Islet precursor cell (in vitro differentiated cells): ENCODE data around the gene SMPD1.
"Not testable (repeated sequence)": the region's sequence is repeated elsewhere in the genome, so short reads cannot be mapped to it uniquely, and the experiment has no call there.

Experiments
- DNase-seq: peaks from one replicate; pipeline ENCODE4 v3.0.0-alpha.2; 2018

SMPD1 gene

DNA sequence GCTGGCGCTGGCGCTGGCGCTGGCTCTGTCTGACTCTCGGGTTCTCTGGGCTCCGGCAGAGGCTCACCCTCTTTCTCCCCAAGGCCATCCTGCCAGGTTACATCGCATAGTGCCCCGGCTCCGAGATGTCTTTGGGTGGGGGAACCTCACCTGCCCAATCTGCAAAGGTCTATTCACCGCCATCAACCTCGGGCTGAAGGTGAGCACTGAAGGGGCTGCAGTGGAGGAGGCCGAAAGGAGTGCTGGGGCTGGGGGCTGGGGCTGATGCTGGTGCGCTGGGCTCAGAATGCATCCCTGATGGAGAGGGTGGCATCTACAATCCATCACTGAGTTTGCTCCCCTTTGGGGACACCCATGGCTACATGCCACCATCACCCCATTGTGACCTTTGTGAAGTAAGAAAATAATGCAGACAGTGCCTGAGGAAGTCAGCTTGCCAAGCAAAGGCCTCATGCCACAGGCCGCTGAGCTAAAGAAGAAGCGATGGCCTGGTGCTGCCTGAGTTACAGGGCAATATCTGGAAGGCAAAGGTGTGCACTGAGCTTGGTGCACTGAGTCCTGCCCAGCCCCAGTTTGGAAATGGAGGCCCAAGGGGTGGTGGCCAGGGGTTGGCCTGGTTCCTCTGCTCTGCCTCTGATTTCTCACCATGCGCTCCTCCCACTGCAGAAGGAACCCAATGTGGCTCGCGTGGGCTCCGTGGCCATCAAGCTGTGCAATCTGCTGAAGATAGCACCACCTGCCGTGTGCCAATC is 620 bp downstream of the SMPD1 start:
- DNase-seq = no peak

DNA sequence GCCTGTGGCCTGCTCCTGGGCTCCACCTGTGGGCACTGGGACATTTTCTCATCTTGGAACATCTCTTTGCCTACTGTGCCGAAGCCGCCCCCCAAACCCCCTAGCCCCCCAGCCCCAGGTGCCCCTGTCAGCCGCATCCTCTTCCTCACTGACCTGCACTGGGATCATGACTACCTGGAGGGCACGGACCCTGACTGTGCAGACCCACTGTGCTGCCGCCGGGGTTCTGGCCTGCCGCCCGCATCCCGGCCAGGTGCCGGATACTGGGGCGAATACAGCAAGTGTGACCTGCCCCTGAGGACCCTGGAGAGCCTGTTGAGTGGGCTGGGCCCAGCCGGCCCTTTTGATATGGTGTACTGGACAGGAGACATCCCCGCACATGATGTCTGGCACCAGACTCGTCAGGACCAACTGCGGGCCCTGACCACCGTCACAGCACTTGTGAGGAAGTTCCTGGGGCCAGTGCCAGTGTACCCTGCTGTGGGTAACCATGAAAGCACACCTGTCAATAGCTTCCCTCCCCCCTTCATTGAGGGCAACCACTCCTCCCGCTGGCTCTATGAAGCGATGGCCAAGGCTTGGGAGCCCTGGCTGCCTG is 1.4 kb downstream of the SMPD1 start:
- no peak for DNase-seq

DNA sequence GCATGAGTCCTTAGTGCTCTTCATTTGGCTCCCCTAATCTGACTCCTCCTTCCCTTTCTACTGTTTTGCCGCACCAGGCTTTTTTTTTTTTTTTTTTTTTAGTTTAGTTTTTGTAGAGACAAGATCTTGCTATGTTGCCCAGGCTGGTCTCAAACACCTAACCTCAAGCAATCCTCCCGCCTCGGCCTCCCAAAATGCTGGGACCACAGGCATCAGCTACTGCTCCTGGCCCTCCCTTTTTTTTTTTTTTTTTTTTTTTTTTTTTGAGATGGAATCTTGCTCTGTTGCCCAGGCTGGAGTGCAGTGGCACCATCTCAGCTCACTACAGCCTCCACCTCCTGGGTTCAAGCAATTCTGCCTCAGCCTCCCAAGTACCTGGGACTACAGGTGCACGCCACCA is 2.0 kb downstream of the SMPD1 start:
- DNase-seq = not testable (repeated sequence)

DNA sequence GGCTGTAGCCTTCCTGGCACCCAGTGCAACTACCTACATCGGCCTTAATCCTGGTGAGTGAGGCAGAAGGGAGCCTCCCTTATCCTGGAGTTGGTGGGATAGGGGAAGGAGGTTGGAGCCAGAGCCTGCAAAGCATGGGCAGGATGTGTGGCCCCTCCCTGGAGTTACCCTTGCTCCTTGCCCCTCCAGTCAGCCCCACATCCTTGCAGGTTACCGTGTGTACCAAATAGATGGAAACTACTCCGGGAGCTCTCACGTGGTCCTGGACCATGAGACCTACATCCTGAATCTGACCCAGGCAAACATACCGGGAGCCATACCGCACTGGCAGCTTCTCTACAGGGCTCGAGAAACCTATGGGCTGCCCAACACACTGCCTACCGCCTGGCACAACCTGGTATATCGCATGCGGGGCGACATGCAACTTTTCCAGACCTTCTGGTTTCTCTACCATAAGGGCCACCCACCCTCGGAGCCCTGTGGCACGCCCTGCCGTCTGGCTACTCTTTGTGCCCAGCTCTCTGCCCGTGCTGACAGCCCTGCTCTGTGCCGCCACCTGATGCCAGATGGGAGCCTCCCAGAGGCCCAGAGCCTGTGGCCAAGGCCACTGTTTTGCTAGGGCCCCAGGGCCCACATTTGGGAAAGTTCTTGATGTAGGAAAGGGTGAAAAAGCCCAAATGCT is 3.9 kb downstream of the SMPD1 start:
- DNase-seq = no peak

DNA sequence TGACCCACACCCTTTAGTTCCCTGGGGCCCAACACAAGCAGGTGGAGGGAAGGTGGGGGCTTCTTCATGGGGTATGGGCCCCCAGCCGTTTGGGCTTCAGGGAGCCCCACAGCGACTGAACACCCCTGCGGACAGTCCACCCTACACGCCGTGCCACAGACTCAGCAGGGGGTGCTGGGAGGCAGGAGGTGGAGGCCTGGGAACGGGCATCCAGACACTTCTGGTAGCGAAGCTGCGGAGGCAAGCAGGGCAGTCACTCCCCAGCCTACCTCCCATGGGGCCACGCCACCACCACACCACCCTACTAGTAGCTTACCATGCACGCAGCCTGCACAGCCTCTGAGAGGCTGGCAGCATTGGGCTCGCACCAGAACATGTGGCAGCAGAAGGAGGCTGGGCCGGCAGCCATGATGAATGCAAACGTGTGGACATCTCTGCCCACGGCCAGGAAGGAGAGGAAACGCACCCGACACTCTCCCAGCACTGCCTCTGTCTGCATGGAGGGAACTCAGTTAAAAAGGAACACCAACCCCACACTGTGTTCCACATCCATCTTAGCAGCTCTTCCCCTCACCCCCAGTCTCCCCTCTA is 5.3 kb downstream of the SMPD1 start:
- no peak for DNase-seq

DNA sequence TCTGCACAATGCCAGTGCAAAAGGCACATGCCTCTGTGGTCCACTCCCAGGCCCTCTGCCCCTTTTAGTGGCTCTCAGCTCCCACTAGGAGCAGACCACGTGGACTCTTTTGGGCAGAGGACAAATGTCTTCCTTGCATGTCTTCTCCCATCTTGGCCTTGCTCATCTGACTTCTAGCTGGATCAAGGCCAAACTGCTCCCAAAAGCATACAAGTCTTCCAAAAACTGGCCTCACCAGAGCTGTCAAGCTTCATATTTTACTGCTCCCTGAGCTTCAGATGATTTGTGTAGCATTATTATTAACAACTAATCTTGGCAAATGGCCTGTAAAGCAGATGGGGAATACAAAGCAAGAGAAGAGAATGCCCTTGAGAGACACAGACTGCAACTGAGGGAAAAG is 6.9 kb downstream of the SMPD1 start:
- DNase-seq = no peak

DNA sequence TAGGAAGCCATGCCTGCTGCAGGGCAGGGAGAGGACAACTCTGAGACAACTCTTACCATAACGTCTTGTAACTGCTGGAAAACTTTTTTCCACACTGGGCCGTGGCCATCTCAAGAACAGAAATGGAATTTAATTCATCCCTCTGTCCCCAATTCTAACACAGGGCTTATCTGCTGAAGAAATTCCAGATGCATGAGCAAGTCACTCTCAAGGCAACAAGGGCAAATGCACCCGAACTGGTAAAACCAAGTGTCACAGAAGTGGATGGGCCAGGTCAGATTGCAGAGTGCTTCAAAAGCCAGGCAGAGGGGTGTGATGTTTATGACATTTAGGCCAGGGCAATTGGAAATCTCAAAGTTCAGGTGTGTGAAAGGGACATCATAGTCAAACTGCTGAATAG is 7.4 kb downstream of the SMPD1 start:
- DNase-seq = peak; percentile 77

DNA sequence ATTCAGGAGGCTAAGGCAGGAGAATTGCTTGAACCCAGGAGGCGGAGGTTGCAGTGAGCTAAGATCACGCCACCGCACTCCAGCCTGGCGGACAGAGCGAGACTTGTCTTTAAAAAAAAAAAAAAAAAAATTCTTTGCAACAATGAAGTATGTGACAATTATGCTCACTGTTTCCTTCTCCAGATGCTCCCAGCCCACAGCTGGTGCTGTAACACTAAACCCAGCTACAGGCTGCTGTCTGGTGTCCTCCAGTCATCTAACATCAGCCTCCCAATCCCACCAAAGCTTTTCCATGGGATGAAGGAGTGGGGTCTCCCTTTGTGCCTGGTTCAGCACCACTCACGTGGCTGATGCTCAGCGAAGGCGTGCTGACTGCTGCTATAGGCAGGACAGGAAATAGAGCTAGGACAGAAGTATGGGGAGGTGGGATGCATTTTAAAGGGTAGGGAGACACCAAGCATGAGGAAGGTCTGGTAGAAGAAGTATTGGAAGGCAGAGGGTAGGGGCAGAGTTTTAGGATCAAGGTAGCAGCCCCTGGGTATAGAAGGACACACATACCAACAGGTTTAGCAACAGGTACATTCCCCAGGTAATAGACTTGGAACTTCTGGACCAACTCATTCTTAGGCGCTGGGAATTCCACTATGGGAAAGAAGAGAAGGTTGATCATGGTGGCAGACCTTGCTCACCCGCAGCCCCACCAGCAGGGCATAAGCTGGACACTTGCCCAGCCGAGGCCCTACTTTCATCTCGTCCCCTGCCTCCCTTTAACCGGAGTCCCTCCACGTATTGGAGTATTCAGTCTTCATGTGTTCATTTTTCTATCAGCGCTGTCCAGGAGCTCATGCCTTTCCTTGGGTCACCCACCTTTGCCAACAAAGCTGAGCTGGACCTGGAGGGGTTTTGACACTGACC is 10.4 kb downstream of the SMPD1 start:
- no peak for DNase-seq

DNA sequence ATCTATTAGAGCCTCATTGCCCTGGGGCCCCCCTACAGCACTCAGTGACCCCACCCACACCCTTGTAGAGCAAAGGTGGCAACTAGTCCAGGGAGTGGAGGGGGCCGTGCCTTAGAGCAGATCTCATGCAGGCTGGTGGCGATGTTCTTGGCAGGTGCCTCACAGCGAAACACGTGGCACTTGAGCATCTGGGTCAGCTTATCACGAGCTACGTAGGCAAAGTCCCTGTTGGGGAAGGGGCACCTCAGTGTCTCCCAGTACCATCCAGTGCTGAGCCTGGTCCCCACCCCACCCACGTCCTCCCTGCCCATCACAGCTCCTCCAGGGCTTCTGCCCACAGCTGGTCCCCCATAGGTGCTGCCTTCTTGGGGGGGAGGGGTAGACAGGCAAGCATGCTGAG is 11.2 kb downstream of the SMPD1 start:
- DNase-seq = no peak

DNA sequence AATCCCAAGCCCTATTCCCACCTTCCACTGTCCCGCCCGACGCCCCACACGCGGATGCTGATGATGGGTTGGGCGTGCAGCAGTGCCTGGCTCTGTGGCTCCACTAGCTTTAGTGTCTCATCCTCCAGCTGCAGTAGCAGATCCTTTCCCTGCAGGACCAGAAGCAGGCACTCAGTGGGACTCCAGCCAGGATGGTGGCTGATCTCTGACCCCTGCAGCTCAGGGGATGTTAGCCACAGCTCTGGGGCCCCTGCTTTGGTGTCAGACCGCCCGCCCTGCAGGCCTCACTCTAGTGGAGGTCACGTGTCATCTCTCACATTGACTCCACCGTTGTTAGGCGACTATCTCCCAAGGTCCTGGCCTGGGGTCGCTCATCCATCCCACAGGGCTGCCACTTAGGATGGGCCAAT is 11.8 kb downstream of the SMPD1 start:
- no peak for DNase-seq

DNA sequence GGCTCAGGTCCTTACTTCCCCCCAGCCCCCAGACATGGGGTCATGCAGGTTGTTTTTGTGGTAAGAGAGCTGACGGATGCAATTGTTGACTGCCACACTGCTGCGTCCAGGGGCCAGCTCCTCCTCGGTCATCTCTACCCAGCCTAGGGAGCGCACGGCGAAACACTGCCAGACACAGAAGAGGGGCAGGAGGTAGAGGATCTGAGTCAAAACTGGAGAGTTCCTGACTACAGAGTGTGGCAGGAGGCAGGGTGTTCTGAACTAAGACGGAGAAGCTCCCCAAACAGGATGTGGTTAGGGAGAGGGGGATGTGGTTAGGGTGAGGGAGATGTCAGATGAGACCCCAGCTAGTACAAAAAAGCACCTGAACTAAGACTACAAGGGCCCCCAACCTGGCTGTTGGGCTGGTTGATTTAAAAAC is 12.3 kb downstream of the SMPD1 start:
- no peak for DNase-seq

DNA sequence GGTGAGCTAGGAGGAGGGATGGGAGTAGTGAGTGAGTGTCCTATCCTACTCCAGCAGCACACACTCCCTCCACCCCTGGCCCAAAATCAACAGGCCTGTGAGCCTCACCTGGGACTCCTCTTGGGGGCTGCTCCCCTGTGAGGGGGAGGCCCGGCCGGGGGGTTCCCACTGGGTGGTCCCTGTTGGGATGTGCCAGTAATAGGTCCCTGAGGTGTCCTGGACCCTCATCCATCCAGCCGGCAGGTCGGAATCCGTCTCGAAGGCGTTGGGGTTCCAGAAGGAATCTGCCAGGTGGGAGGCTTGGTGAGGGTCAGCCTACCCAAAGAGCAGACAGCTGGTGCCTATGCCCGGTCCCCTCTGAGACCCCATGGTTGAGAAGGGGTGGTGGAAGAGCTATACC is 13.3 kb downstream of the SMPD1 start:
- no peak for DNase-seq

DNA sequence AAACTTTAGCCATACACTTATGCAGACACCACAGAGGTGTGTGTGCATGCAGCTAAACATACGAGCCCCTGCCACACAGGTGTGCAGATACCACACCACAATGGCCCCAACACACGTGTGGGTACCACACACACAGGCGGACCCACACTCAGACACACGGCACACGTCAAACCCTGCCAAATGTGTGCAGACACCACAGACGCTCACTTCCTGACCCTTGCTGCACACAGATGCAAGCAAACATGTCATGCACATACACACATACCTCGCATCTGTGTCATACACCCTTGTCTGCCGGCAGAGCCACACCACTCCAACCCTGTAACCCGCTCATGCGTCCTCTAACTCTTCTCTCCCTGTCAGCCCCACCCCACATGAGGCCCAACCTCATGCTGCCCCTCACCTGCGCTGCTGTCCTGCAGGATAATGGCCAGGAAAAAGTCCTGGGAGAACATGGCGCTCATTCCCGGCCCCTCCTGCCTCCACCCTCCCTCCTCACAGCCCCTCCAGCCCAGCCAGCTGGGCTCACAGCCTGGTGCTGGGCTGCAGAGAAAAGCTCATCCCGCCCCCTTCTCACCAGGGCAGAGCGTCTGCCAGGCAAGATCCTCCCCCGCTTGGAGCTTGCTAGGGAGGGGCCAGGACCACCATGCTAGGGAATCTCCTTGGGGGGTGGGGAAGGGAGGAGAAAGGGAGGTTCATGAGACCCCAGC is 14.2 kb downstream of the SMPD1 start:
- no peak for DNase-seq

DNA sequence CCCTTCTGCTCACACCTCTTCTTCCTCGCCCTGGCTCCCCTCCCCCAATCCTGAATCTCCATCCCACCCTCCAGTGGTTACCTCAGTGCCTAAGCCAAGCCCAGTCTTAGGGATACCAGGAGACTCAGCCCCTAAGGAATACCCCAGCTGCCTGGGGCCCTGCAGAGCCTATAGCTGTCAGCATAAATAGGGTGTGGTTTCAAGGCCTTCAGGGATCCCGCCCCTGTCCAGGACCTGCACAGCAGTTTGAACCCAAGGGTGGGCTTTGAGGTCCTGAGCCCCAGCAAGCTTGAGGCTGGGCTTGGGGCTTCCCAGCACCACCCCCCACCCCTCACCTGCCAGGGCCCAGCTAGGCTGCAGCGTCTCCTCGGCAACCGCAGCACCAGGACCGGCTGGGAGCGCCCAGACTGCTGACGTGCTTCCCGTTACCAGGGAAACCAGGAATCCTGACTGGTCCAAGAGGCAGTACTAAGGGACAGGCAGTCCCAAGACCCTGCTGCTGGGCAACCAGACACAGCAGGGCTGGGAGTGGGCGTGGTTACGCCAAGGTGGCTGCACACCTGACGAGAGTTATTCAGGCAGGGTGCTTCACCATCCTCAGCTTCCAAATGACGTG is 14.9 kb downstream of the SMPD1 start:
- DNase-seq = peak; percentile 84

DNA sequence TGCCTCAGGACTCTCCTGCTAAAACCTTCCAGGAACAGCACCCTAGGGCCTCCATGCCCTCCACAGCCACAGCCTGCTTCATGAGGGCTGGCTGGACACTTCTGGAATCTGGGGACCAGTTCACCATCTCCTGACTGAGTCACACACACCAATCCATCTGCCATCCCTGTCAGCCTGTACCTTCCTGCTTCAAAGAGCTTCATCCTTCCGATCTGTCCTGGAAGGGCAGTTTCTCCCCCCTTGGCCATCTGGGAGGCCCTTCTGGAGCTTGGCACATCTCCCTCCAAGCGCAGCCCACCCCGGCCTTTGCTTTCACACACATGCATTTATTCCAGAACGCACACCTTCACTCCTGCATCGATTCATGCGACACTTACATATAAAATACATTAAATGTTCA is 15.6 kb downstream of the SMPD1 start:
- no peak for DNase-seq

DNA sequence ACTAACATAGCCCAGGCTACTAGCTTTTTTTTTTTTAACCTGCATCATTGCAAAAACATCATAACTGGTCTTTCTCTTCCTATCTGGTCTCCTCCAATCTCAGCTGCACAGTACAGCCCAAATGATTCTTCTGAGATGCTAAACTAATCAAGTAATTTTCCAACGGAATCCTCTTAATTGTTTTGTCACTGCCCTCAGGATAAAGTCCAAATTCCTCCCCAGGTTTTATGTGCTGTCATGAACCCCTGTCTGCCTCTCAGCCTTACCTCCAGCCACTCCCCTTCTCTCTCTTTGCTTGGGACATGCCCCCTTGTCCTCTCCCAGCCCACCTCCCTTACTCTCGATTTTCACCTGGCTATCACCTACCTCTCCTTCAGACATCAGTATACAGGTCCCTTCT is 16.1 kb downstream of the SMPD1 start:
- DNase-seq = no peak

DNA sequence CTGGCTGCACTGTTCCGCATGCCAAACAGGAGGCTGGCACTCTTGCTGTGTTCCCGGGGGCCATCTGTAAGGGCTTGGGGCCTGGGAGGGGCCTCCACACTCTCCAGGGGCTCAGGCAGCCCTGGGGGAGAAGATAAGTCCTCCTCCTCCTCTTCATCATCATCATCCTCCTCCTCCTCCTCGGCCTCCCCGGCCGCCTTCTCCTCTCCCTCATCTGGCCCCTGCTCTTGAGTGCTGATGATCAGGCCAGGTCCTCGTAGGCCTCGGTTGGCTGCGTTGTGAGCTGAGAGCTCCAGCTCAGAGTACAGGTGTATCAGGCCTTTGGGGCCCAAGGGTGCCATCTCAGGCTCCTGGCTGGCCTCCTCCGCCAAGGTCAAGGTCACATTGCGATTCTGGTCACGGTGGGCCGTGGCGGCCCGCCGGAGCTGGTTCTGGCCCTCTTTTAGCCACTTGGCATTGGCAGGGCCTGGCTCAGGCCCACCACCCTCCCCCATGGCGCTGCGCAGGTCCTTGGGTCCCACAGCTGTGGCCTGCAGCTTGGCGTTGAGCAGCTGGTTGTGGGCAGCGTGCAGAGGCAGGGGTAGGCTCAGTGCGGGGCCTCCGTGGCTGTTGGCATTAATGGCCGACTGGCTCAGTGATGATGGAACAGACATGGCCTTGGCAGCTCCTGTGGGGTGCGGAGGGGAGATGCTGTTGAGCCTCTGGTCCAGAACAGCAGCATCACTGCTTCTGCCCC is 20.6 kb downstream of the SMPD1 start:
- no peak for DNase-seq

DNA sequence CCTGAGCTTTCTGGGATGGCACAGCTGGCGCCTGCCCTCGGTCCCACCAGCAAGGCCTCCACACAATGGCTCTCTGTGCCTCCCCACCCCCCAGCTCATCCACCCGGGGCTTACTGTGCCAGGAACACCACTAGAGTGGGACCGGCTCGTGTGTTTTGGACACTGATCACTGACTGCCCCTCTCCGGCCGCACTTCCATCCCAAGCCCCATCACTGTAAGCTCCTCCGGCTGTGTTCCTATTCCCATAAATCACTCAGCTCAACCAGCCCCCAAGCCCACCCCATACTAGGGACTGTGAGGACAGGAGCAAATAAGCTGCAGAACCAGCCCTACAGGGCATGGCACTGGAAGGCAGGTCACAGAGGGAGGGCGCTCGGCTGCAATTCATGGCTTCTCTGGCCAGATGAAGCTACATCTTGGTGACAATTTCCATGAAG is 21.3 kb downstream of the SMPD1 start:
- DNase-seq = no peak

DNA sequence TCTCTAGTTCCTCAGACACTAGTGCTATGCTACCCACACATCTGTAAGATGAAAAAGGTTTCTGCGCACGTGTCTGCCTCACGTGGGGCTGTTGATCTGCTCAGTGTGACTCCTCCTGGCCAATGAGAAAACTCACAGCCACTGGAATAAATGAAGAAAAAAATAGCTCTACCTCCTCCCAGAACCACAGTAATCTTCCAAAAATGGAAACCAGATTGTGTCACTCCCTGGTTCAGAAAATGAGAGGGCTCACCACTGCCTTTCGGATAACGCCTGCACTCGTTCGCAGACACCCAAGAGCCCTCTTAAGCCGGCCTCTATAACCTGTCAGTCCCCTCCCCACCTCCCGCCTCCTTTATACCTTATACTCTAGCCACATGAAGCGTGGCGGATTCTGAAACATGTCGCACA is 23.5 kb downstream of the SMPD1 start:
- no peak for DNase-seq

DNA sequence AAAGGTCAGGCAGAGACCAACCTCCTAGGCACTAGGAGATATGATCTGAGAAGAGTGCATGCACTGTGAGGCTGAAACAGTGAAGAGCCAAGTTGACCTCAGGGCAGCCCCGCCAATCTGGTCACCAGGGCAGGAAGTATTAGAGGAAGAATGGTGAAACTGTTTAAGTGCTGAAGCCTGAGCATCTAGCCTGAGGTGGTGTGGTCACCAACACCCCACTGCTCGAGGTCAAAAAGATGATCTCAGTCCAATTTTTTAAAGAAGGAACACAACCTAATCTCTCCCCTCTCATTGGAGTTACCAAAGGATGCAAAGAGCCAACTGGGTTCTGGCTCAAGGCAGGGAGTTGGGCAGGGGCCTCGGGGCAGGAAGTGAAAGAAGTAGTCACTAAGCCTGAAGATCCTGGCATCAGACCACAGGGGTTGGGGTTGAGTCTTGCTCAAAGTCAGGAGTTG is 24.6 kb downstream of the SMPD1 start:
- DNase-seq = no peak

DNA sequence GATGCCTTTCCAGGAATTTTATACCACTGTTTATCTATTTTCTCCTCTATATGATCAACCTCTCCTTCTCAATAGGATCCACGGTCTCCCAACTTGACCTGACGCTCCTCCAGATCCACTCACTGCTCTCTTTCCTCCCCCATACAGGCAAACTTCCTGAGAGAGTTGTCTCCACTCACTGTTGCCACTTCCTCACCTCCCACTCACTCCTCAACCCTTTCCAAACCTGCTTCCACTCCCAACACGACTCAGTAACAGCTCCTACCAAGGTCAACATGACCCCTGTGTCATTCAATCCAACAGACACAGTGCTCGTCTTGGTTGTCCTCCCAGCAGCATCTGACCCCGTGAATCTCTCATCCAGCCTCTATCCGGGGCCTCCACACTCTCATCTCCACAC is 25.5 kb downstream of the SMPD1 start:
- no peak for DNase-seq
